Measurements from ENCODE around the gene EVA1A. TPM values are rescaled to one million over a fixed set of nuclear protein-coding genes. Genes with fewer than 3 reads are reported as not detected.

EVA1A gene
- total and polyA plus RNA-seq, 12 donors: 0.53 to 4.3 (median 1.0) TPM; not detected in 3

DNA sequence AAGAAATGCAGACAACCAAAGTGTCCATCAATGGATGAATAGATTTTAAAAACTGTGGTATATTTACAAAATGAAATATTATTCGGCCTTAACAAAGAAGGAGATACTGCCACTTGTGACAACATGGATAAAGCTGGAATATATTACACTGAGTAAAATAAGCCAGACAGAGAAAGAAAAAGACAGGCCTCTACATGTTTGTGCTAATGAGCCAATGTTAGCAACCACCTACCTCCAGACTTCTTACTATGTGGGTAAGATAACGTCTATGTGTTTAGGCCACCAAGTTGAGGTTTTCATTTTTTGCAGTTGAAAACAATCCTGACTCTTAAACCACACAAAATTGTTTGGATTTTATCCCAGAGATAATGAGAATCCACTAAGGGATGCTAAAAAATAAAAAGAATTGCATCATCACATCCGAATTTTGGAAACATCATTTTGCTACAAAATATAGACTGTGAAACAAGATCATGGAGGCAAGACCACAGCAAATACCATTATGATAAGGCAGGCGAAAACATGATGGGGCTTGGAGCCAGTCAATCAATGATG, 47.0 kb downstream of the EVA1A start:
- Histone ChIP-seq H3K4me3 (no peak overlapping the region), H3K36me3 (replicated peaks in 1 of 2) (no peaks in the 10 kb centered on the region), H3K27ac (no peak overlapping the region), H3K9me3 (replicated peaks in 1 of 3) (no peaks in the 10 kb centered on the region), H3K4me1 (replicated peaks in 1 of 2) (no peaks in the 10 kb centered on the region), H3K27me3 (no peaks in the 10 kb centered on the region)
- intact Hi-C loops (cut with DNase I): no loop called here
- TF ChIP-seq CTCF (IDR thresholded peaks at IDR 0.05): no peak
- no peak for TF ChIP-seq POLR2A (IDR thresholded peaks at IDR 0.05)
- 76 to 83% (median 82%) methylated on average over 4 of the region's 4 CpGs for WGBS, 4 donors
- no peak for DNase-seq

GRCh38 chr2:75512455-75513212, 48.1 kb downstream of the EVA1A start:
- H3K36me3 ChIP-seq (replicated peaks in 1 of 2): no peaks in the 10 kb centered on the region
- H3K27me3 ChIP-seq: no peaks in the 10 kb centered on the region
- DNase-seq: no peak
- no peak for TF ChIP-seq POLR2A (IDR thresholded peaks at IDR 0.05)
- no peak for TF ChIP-seq CTCF (IDR thresholded peaks at IDR 0.05)
- no peak overlapping the region for H3K27ac ChIP-seq
- H3K9me3 ChIP-seq (replicated peaks in 1 of 3): no peaks in the 10 kb centered on the region
- intact Hi-C loops (cut with DNase I): no loop called here
- no peak overlapping the region for H3K4me3 ChIP-seq
- H3K4me1 ChIP-seq (replicated peaks in 1 of 2): no peaks in the 10 kb centered on the region

DNA sequence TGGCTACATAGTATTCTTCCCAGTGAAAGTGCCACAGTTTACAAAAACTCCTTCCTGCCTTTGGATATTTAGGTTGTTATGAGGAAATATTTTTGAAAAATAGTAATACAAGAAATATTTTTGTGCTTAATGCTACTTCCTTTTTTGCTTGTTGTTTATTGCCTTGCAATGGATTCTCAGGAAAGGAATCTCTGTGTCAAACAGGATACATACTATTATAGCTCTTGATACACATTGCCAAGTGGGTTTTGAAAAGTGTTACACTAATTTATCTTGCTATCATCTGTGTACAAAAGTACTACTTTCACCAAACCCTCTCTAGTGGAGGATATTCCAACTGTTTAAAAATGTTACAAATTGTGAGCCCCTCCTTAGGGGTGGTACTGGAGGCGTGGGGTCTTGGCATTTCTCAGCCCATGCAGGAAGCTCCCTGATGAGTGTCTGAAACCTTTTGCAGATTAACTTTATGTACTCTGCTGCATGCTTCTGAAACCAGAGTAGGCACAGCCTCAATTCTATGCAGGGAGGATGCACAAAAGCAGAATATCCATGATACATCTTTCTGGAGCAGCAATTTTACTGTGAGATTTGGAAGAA, 54.5 kb downstream of the EVA1A start:
- no peak for TF ChIP-seq POLR2A (IDR thresholded peaks at IDR 0.05)
- TF ChIP-seq CTCF (IDR thresholded peaks at IDR 0.05): no peak
- 43 to 66% (median 52%) methylated on average over 1 of the region's 1 CpG for WGBS, 4 donors
- Histone ChIP-seq H3K36me3 (replicated peaks in 1 of 2) (no peaks in the 10 kb centered on the region), H3K9me3 (replicated peaks in 1 of 3) (no peaks in the 10 kb centered on the region), H3K27me3 (no peaks in the 10 kb centered on the region), H3K4me1 (replicated peaks in 1 of 2) (no peaks in the 10 kb centered on the region), H3K4me3 (no peak overlapping the region), H3K27ac (no peak overlapping the region)
- intact Hi-C loops (cut with DNase I): no loop called here
- DNase-seq: no peak

GRCh38 chr2:75505012-75505411, 55.7 kb downstream of the EVA1A start:
- intact Hi-C loops (cut with DNase I): no loop called here
- H3K27me3 ChIP-seq: no peaks in the 10 kb centered on the region
- H3K27ac ChIP-seq: no peak overlapping the region
- H3K4me1 ChIP-seq (replicated peaks in 1 of 2): no peaks in the 10 kb centered on the region
- WGBS, 4 donors: 61 to 80% (median 65%) methylated on average over 5 of the region's 5 CpGs
- no peaks in the 10 kb centered on the region for H3K36me3 ChIP-seq (replicated peaks in 1 of 2)
- no peak overlapping the region for H3K4me3 ChIP-seq
- TF ChIP-seq CTCF (IDR thresholded peaks at IDR 0.05) (no peak), POLR2A (IDR thresholded peaks at IDR 0.05) (no peak)
- DNase-seq: no peak
- H3K9me3 ChIP-seq (replicated peaks in 1 of 3): no peaks in the 10 kb centered on the region
